ENCODE measurements around the gene RFPL4A. TPM values are rescaled to one million over a fixed set of nuclear protein-coding genes. Genes with fewer than 3 reads are reported as not detected.

Gene RFPL4A
- polyA plus RNA-seq, 1 donor from 2014 or later = not detected

DNA sequence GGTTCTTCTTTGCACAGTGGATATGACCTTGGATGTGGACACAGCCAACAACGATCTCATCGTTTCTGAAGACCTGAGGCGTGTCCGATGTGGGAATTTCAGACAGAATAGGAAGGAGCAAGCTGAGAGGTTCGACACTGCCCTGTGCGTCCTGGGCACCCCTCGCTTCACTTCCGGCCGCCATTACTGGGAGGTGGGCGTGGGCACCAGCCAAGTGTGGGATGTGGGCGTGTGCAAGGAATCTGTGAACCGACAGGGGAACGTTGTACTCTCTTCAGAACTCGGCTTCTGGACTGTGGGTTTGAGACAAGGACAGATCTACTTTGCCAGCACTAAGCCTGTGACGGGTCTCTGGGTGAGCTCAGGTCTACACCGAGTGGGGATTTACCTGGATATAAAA is 19.4 kb downstream of the RFPL4A start:
- Histone ChIP-seq H3F3A (ENCODE audit: insufficient read depth, low read length, poor library complexity, severe bottlenecking) (no peaks in the 10 kb centered on the region), H4K20me1 (ENCODE audit: insufficient read depth) (no peaks in the 10 kb centered on the region), H3K9me2 (ENCODE audit: insufficient read depth, low read length) (no peaks in the 10 kb centered on the region), H3K27ac (ENCODE audit: low read length) (no peak overlapping the region), H3K4me2 (ENCODE audit: low read length) (no peak overlapping the region), H3K27me3 (ENCODE audit: insufficient read depth, low read depth, low read length) (no peaks in the 10 kb centered on the region), H3K9ac (ENCODE audit: low read length) (no peak overlapping the region), H3K9me3 (ENCODE audit: low read length) (peaks cover 3% of the 10 kb centered on the region), H3K4me3 (ENCODE audit: low read length) (no peak overlapping the region), H3K36me3 (ENCODE audit: insufficient read depth, low read length) (no peaks in the 10 kb centered on the region), H2AFZ (ENCODE audit: low read depth, low read length) (no peak overlapping the region), H3K79me2 (replicated peaks; ENCODE audit: insufficient read depth, low read length) (no peaks in the 10 kb centered on the region)
- TF ChIP-seq EZH2 (IDR thresholded peaks at IDR 0.05; ENCODE audit: borderline replicate concordance, insufficient read depth, low read length, poor library complexity, severe bottlenecking) = no peak
- no peak for TF ChIP-seq POLR2AphosphoS5 (IDR thresholded peaks at IDR 0.05)
- TF ChIP-seq SMC3 (conservative IDR thresholded peaks at IDR 0.05; ENCODE audit: poor library complexity) = no peak
- no peak for TF ChIP-seq MXI1 (conservative IDR thresholded peaks at IDR 0.05; ENCODE audit: poor library complexity, severe bottlenecking)
- TF ChIP-seq, protein P1, sequence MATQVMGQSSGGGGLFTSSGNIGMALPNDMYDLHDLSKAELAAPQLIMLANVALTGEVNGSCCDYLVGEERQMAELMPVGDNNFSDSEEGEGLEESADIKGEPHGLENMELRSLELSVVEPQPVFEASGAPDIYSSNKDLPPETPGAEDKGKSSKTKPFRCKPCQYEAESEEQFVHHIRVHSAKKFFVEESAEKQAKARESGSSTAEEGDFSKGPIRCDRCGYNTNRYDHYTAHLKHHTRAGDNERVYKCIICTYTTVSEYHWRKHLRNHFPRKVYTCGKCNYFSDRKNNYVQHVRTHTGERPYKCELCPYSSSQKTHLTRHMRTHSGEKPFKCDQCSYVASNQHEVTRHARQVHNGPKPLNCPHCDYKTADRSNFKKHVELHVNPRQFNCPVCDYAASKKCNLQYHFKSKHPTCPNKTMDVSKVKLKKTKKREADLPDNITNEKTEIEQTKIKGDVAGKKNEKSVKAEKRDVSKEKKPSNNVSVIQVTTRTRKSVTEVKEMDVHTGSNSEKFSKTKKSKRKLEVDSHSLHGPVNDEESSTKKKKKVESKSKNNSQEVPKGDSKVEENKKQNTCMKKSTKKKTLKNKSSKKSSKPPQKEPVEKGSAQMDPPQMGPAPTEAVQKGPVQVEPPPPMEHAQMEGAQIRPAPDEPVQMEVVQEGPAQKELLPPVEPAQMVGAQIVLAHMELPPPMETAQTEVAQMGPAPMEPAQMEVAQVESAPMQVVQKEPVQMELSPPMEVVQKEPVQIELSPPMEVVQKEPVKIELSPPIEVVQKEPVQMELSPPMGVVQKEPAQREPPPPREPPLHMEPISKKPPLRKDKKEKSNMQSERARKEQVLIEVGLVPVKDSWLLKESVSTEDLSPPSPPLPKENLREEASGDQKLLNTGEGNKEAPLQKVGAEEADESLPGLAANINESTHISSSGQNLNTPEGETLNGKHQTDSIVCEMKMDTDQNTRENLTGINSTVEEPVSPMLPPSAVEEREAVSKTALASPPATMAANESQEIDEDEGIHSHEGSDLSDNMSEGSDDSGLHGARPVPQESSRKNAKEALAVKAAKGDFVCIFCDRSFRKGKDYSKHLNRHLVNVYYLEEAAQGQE (IDR thresholded peaks at IDR 0.05; ENCODE audit: borderline replicate concordance) = no peak
- no peak for TF ChIP-seq EP300 (conservative IDR thresholded peaks at IDR 0.05; ENCODE audit: poor library complexity, severe bottlenecking)
- TF ChIP-seq, protein P2, sequence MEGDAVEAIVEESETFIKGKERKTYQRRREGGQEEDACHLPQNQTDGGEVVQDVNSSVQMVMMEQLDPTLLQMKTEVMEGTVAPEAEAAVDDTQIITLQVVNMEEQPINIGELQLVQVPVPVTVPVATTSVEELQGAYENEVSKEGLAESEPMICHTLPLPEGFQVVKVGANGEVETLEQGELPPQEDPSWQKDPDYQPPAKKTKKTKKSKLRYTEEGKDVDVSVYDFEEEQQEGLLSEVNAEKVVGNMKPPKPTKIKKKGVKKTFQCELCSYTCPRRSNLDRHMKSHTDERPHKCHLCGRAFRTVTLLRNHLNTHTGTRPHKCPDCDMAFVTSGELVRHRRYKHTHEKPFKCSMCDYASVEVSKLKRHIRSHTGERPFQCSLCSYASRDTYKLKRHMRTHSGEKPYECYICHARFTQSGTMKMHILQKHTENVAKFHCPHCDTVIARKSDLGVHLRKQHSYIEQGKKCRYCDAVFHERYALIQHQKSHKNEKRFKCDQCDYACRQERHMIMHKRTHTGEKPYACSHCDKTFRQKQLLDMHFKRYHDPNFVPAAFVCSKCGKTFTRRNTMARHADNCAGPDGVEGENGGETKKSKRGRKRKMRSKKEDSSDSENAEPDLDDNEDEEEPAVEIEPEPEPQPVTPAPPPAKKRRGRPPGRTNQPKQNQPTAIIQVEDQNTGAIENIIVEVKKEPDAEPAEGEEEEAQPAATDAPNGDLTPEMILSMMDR (IDR thresholded peaks at IDR 0.05; ENCODE audit: poor library complexity, severe bottlenecking) = no peak
- no peak for TF ChIP-seq RAD21 (conservative IDR thresholded peaks at IDR 0.05)
- no peak for TF ChIP-seq TAF1 (IDR thresholded peaks at IDR 0.05; ENCODE audit: low read depth)

DNA sequence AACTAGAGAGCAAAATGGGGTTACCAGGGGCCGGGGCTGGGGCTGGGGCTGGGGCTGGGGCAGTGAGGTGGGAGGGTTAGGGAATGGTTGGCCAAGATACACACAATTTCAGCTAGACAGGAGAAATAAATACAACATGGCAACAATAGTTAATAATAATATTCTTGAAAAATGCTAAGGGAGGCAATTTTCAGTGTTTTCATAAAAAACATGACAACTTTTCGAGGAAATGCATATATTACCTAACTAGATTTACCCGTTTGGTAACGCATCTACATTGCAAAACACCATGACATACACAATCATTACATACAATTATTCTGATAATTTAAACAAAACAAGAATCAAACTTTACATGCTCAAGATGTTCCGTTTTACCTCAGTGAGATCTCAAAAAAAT is 22.2 kb downstream of the RFPL4A start:
- peaks cover 3% of the 10 kb centered on the region for H3K9me3 ChIP-seq (ENCODE audit: low read length)

More for the DNA sequence above, 22.2 kb downstream of the RFPL4A start:
- TF ChIP-seq RAD21 (conservative IDR thresholded peaks at IDR 0.05) (no peak), EZH2 (IDR thresholded peaks at IDR 0.05; ENCODE audit: borderline replicate concordance, insufficient read depth, low read length, poor library complexity, severe bottlenecking) (no peak)
- TF ChIP-seq, protein P1 (IDR thresholded peaks at IDR 0.05; ENCODE audit: borderline replicate concordance) = no peak
- H2AFZ ChIP-seq (ENCODE audit: low read depth, low read length) = no peak overlapping the region
- no peak overlapping the region for H3K9ac ChIP-seq (ENCODE audit: low read length)
- H3K9me2 ChIP-seq (ENCODE audit: insufficient read depth, low read length) = no peaks in the 10 kb centered on the region
- no peak overlapping the region for H3K27ac ChIP-seq (ENCODE audit: low read length)
- no peaks in the 10 kb centered on the region for H3K36me3 ChIP-seq (ENCODE audit: insufficient read depth, low read length)
- H3K27me3 ChIP-seq (ENCODE audit: insufficient read depth, low read depth, low read length) = no peaks in the 10 kb centered on the region
- H3K4me3 ChIP-seq (ENCODE audit: low read length) = no peak overlapping the region
- H4K20me1 ChIP-seq (ENCODE audit: insufficient read depth) = no peaks in the 10 kb centered on the region
- no peak overlapping the region for H3K4me2 ChIP-seq (ENCODE audit: low read length)
- H3K79me2 ChIP-seq (replicated peaks; ENCODE audit: insufficient read depth, low read length) = no peaks in the 10 kb centered on the region
- H3F3A ChIP-seq (ENCODE audit: insufficient read depth, low read length, poor library complexity, severe bottlenecking) = no peaks in the 10 kb centered on the region
